ENCODE results near the gene EPHA4.

EPHA4 gene

DNA sequence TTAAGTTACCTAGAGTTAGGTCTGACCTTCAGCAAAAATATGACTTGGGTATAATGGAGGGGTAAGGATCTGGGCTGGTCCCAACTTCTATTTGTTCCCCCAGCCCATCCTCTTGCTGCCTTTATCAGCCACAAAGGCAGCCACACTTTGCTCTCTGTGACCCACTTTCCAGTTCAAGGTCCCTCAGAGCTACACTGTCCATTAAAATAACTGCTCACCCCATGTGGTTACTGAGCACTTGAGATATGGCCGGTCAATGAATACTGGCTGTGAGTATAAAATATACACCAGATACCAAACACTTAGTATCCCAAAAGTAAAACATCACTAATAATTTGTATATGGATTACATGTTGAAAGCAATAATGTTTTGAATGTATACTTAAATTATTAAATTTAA, 67.2 kb downstream of the EPHA4 start:
- DNase-seq (ENCODE audit: low read depth) = no peak

- no peak for DNase-seq (ENCODE audit: low read depth)
These were observed 68.1 kb downstream of the EPHA4 start for GRCh38 chr2:221503965-221504364.

GRCh38 chr2:221502270-221503010, 69.7 kb downstream of the EPHA4 start:
- DNase-seq (ENCODE audit: low read depth) = no peak

GRCh38 chr2:221501883-221502269, 70.2 kb downstream of the EPHA4 start:
- no peak for DNase-seq (ENCODE audit: low read depth)

DNA sequence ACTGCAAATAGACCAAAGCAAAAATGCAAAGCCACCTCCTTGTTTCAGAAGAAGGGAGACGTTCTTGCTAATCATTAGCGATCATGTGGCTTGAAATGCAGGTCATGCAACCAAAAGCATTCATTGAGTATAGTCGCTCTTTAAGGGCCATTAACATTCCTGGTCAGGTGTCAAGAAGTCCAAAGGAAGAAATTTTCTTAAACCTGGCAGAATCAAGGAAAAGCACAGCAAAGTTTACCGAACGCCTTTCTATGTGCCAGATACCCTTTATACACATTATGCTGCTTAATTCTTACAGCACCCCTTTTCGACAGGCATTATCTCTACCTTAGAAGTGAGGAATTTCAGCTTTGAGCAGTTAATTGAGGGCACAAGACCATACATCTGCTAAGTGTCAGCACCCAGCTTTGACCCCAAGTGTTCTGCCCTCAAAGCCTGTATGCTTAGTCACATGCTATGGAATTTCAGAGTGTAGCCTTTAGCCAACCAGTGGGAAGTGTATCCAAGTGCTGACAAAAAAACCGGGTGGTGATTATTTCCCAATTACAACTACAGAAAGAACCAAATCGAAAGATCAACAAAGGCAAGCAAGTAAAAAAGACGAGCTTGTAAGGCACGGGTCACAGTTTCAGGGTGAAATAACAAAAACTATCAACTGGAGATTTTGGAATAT, 70.8 kb downstream of the EPHA4 start:
- DNase-seq (ENCODE audit: low read depth) = no peak

DNA sequence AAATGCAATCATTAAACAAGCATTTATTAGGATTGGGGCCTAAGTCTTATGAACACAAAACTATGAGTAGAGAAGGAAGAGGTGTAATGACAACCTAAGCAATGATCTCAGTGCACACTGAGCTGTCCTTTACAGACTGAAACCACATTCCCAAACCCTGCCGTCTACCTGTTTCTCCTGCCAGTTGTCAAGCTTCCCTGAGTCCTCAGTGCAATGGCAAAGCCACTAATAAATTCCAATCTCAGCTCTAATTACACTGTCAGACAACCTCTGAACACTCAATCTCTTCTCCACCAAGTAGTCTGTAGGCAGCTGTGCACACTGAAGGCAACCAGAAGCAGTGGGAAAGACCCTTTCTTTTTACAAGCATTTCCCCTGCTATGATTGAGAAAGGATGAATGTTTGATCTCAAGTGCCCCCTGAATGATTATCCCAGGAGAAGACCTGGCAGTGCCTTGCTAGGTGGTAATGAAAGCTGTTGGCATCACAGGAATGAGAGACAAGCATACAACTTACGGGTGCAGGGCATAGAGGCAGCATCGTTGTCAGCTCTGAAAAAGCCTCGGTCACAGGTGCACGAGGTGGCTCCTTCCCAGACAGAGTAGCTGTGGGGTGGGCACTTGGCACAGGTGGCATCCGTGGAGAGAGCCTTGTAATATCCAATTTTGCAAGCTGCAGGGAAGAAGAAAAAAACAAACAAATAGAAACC, 71.4 kb downstream of the EPHA4 start:
- no peak for DNase-seq (ENCODE audit: low read depth)

GRCh38 chr2:221495731-221496130, 76.4 kb downstream of the EPHA4 start:
- no peak for DNase-seq (ENCODE audit: low read depth)

DNA sequence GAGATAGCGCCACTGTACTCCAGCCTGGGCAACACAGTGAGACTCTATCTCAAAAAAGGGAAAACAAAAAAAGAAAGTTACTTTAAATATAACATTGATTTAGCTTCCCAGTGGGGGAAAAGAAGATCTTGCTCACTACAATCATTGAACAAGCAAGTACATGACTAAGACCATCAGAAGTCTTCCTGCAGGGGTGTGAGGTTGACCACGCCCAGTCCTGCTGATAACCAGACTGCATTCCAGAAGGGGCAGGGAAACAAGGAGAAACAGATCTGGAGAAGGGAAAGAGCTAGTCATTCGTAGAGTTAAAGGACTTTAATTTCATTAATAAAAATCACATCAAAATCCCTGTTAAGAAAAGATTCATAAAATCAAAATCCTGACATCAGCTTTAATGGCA, 77.5 kb downstream of the EPHA4 start:
- DNase-seq (ENCODE audit: low read depth) = no peak

GRCh38 chr2:221493391-221493790, 78.7 kb downstream of the EPHA4 start:
- DNase-seq (ENCODE audit: low read depth) = no peak

- DNase-seq (ENCODE audit: low read depth) = no peak
These were observed 79.5 kb downstream of the EPHA4 start for GRCh38 chr2:221492636-221493035.

GRCh38 chr2:221490506-221491060, 81.5 kb downstream of the EPHA4 start:
- DNase-seq (ENCODE audit: low read depth) = no peak

DNA sequence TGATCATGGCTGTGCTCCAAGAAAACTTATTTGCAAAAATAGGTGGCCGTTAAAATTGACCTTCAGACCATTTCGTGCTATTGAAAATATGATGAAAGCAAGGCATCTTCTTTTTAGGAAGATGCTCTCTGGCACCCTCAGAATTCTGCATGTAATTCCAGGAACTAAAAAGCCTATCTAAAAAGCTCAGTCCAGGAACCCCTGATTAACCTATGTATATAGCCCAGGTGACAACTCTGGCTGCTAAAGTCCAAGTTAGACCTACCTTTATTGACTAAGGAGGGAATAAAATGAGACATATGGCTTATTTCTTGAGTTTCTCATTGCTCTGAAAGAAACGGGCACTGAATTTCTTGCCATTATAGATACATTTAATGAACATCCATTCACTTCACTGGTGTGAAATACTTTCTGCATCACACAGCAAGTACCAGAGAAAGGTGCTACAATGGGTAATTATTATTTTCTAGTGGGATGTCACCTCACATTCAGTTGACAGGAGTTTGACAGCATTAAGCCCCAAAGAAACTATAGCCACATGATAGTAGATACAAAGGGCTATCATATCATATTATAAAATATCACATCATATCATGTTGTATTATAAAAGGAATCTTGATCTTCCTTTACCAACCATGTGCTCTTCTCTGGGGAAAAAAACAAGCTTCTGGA, 83.8 kb downstream of the EPHA4 start:
- no peak for DNase-seq (ENCODE audit: low read depth)

DNA sequence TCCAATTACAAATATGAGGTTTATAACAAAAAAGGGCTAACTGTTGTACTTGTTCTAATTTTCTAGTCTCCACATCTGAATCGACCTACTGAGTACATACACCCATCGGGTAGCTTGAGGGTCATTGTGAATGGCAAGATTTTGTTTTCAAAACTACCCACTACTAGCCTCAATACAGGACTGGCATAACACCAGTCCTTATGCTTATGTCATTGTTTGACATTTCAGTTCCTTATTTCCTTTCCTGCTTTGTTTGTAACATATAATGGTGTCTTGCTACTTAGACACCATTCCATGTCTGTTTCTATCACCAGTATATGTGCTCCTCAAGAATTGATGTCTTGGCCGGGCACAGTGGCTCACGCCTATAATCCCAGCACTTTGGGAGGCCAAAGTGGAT, 86.0 kb downstream of the EPHA4 start:
- DNase-seq (ENCODE audit: low read depth) = no peak

GRCh38 chr2:221485503-221485870, 86.6 kb downstream of the EPHA4 start:
- no peak for DNase-seq (ENCODE audit: low read depth)

DNA sequence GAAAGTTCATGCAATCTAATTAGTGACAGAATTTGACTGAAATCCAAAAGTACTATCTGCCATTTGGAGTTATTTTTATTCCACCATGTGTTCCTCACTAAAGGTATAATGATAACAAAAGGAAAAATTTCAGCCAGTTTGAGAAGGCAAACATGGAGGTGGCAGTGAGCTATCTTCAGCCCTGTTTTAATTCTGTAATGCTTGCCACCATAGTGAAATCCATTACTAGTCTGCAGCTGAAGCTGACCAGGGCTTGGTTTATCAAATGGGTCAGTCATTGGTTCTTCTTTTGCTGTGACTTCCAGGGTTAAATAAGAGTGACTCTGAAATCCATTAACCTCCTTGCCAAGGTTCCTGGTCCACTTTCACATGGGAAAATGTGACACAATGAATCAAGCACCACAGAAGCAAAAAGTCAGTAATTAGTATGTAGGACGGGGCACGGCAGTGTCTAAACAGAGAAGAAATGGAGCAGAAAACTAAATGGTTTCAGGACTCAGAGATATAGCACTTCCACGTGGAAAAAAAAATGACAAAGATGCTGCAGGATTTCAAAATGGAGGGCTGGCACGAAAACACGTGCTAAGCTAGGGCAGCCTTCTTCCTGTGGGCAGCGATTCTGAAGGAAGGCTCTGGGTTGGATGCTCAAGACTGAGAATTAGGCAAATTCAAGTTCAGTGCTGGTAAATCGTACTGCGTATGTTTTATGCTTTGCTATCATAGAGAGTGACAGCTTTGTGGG, 87.2 kb downstream of the EPHA4 start:
- no peak for DNase-seq (ENCODE audit: low read depth)

DNA sequence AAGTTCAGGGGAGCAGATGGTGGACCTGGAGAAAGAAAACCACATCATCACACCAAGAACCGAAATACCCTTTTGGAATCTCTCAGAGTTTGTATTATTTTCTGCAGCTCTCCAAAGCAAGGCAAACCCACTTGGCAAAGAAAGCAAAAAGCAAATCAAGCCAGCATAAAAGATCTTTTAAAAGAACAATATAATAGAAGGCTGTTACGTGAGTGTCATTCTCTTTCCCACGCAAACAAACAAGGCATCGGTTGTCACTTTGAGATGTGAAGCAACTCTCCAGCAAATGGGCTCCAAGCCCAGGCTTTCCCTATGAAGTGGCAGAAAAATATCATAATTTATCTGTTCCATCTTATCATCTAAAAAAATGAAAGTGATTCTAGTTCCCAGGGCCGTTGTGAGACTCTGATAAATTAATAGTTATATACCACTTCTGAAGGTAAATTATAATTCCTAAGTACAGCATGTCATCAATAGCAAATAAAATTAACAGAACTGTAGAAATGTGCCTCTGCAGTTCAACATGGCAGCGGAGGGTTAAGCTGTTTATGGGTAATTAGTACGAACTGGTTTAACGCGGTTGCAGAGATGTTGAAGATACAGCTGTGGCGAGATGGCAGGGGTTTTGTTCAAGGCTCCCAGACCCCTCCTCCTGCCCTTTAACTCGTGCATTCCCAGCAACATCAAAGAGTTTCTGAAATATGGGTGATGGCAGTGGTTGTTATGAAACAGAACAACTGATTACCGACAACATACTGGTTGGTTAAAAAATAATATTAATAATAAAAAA, 89.2 kb downstream of the EPHA4 start:
- DNase-seq (ENCODE audit: low read depth) = no peak

DNA sequence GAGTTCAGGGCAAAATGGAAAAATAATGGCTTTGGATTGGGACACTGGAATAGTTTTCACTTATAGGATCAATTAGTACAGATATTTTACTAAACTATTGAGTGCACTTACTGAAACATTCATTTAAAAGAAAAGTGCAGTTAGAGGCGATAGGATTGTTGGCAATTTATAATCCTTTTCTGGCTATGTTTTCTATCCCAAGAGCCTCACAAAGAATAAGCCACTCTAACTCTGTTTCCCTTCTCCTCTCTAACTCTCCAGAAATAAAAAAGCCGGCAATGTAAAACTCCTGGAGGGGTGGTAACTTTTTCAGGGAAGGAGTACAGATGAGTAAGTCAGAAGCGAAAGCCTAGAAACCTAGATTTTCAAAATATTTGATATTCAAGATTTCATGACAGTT, 91.3 kb downstream of the EPHA4 start:
- no peak for DNase-seq (ENCODE audit: low read depth)

- DNase-seq (ENCODE audit: low read depth) = no peak
These were observed 91.9 kb downstream of the EPHA4 start for GRCh38 chr2:221480163-221480562.

GRCh38 chr2:221478485-221478863, 93.6 kb downstream of the EPHA4 start:
- no peak for DNase-seq (ENCODE audit: low read depth)

- DNase-seq (ENCODE audit: low read depth) = no peak
These were observed 94.2 kb downstream of the EPHA4 start for GRCh38 chr2:221477714-221478484.
